HG03460 (cell line): ENCODE results near the gene TMEM11.

Experiments
- ATAC-seq: cut with Tn5 transposase; IDR thresholded peaks from one replicate; pipeline ENCODE4 v1.9.1; 2021; ENCODE audit not compliant: unreplicated experiment

The TMEM11 gene, protein sequence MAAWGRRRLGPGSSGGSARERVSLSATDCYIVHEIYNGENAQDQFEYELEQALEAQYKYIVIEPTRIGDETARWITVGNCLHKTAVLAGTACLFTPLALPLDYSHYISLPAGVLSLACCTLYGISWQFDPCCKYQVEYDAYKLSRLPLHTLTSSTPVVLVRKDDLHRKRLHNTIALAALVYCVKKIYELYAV

DNA sequence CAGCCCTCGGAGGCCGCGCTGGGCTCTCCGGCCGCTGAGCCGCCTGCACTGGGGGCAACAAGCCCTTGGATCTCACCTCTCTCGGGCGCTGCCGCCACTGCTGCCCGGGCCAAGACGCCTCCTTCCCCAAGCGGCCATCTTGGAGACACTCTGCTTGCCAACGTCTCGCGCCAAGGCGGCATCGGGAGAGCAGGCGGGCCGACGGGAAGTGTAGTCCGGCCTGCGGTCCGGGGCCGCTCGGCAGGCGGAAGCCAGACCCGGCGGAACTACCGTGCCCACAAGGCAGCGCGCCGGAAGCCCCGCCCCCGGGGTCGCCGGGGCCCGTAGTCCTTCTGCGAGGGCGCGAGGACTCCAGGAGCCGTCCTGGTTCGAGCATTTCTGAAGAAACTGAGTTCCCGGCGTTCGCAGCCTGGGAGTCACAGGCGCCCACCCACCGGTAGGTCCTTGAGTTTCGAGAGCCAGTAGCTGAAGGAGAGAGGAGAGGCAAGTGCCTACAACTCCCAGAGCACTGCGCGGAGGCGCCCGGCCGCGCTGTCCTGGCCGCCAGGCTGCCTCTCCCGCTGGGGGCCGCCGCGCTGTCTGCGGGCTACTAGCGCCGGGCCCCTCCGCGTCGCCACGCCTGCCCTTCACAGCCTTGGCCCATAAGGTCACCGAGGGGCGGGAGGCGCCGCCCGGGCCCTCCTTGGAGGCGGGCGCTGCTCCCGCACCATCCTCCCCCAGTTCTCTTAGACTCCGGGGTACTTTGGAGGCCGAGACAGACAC is at the start of gene TMEM11:
Gene TMEM11 (minus strand): TSS at position 147 of the 762 bp plus-strand sequence. CDS start 9 bp downstream, at position 138.
- ATAC-seq = peak; percentile 83

DNA sequence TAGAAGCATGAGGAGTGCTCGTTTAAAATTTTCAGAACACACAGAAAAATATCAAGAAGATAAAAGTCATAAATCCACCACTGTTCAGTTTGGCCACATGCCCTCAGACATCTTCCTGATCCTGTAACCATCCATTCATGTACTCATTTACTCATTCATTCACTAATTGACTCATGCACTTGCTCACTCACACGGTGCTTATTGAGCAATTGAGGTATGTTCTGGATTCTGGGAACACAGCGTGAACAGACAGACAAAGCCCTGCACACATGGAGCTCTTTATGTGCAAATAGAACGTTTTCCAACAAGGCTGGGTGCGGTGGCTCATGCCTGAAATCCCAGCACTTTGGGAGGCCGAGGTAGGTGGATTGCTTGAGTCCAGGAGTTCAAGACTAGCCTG is 49.4 kb upstream of the TMEM11 start:
- no peak for ATAC-seq

DNA sequence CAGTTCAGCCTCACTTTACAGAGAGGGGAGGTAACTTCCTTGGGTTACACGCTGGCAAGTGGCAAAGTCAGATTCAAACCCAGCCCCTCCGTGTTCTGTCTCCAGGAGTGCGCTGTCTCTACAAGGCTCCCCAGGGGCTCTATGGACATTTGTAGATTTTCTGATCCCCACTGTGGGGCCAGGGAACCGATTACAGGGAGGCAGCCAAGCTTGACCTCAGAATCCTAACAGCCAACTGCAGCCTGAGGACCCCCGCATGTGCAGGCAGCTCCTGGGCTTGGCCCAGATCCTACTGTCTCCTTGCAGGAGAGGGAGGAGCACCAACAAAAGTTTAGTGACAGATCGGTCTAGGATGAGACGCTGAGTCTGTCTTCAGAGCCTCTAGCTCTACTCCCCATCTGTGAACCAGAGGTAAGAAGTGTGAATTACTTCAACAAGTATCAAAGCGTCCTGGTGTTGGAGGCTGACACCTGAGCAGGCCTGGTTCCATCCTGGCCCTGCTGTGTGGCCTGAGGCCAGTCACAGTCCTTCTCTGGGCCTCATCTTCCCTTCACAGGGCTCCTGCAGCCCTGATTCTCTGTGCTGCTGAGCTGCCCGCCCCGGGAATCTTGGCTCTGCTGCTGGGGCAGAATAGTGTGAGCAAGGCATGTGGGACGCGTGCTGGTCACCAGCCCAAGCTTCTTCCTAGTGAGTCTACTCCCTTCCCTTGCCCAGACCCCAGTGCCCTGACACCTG is 48.5 kb upstream of the TMEM11 start:
- no peak for ATAC-seq

DNA sequence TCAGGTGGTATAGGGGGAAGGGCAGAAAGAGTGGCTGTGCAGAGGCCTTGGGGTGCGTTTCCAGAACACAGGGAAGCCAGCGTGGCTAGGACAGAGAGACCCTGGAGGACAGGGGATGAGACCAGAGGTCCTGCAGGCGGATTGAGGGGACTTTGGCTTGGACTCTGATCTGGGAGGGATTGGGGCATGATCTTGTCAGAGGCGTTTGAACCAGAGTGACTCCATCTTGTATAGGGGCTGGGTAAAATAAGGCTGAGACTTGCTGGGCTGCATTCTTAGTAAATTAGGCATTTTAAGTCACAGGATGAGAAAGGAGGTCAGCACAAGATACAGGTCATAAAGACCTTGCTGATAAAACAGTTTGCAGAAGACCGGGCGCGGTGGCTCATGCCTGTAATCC is 44.6 kb upstream of the TMEM11 start:
- ATAC-seq = no peak

DNA sequence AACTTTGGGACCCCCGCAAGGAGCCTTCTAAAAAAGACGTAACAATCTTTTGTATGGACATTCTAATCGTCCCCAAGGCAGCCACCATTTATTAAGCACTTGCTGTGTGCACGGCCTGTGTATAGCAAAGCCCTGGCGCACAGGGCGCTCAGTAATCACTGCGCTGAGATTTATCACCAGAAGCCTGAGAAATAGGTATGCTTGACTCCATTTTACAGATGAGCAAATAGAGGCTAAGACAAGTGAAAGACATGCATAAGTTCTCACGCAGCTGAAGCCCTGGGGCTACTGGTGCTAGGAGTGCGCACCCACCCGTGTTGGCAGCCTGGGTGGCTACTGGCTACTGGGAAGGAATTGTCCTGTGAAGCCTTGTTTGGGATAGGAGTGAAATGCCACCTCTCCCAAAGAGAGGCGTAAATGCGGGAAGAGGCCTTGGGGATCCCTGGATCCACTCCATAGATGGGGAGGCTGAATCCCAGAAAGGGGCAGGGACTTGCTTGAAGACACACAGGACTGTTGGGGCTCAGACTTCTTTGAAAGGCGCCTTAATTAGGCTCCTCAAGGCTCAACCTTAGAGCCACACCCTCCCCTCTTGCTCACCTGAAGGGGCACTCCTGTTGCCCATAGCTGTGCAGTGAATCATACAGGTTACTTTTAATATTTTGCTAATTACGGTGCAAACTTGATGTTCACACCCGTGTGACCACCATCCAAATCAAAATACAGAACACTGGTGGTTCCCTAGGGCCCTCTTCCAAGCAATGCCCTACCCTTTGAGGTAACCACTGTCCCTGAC is 39.9 kb upstream of the TMEM11 start:
- no peak for ATAC-seq

DNA sequence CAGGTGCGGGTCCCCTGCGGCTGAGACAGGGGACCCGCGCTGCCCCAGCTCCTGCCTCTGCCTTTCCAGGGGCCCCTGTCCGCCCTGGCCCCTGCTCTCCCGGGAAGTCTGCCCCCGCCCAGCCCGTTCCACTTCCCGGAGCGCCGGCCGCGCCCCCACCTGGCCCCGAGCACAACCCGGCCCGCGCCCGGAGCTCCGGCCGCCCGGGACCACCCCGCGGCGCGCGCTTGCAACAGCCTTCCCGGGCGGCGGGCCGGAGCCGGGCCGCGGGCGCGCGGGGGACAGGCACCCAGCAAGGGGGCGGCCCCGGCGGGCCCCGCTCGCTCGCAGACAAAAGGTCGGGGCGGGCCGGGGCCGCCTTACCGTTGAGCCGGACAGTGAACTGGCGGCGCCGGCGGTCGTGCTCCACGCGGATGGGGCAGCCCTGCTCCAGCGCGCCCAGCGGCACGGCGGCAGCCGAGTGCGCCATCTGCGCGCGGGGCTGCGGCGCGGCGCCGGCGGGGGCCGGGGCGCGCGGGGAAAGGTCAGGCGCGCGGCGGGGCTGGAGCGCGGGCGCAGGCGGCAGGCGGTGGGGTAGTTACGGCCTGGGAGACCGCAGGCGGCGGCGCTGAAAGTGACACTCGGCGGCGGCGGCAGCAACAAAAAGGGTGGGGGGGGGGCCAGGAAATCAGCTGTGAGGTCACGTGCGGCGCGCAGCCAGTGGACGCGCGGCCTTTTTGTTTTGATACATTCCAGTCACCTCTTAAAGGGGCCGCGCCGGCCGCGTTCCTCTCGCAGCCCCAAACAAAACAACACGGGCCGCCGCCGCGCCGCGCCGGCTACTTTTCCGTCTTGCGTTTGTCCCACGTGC is 39.1 kb upstream of the TMEM11 start, which contains the start of gene NATD1:
Gene NATD1 (minus strand): TSS at position 615 of the 850 bp plus-strand sequence. CDS start 146 bp downstream, at position 469.
- ATAC-seq = peak; percentile 82

DNA sequence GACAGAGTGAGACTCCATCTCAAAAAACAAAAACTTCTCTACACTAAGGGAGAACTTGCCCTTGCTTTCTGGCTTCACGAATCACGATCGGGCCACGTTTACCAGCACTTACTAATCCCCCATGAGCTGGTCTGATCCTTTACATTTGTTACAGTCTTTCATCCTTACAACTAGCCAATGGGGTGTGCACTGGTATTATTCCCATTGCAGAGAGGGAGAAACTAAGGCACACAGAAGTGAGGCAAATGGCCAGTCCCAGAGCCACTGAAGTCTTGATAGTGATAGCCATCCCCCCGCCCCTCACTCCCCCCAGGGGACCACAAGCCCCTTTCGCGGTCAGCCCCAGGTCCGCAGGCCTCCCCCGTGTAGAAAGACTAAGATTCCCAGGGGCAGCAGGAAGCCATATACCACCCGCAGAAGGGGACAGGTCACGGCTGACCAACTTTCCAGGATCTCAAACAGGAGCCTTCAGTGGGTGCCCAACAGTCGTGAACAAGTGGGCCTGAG is 38.4 kb upstream of the TMEM11 start:
- no peak for ATAC-seq

DNA sequence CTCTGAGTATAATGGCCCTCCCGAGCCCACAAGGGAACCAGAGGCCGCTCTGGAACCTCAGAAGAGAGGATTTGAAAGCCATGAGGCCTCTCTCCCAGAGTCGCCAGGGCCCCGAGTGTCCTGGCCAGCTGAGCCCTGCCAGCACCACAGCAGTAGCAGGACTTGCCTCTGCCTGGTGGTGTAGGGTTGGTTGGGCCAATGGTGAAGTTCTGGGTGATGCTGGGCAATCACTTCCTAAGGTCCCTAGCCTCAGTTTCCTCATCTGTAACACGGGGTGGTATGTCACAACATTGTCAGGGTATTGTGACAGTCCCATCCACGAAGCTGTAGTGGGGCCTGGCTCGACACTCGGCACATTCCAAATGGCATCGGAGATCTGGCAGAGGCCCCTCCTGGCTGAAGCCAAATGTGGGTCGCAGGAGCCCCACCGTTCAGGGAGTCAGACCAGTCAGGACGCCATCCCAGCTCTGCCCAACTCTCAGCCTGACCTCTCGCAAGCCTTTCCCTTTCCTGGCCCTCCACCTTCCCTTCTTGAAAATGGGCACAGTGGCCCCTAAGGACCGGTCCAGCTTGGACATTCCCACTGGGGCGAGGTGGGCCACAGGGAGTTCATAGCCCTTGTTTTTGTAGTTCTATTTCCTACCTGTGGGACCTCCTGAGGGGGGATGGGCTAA is 37.5 kb upstream of the TMEM11 start:
- no peak for ATAC-seq

DNA sequence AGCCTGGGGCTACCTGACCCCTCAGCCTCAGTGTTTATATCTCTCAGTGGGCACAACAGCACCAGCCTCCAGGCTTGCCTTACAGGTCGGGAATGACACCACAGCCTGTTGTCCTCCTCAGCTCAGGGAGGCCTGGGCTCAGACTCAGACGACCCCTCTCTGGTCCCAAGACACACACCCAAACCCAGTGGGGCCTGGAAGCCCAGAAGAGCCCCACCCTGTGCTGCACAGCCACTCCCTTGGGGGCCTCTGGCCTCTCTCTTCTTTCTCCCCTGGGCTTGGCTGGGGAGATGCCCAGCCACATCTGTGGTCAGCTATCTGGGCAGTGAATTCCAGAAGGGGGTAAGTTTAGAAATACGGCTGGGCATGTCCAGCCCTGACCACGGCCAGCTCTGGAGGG is 36.9 kb upstream of the TMEM11 start:
- no peak for ATAC-seq

DNA sequence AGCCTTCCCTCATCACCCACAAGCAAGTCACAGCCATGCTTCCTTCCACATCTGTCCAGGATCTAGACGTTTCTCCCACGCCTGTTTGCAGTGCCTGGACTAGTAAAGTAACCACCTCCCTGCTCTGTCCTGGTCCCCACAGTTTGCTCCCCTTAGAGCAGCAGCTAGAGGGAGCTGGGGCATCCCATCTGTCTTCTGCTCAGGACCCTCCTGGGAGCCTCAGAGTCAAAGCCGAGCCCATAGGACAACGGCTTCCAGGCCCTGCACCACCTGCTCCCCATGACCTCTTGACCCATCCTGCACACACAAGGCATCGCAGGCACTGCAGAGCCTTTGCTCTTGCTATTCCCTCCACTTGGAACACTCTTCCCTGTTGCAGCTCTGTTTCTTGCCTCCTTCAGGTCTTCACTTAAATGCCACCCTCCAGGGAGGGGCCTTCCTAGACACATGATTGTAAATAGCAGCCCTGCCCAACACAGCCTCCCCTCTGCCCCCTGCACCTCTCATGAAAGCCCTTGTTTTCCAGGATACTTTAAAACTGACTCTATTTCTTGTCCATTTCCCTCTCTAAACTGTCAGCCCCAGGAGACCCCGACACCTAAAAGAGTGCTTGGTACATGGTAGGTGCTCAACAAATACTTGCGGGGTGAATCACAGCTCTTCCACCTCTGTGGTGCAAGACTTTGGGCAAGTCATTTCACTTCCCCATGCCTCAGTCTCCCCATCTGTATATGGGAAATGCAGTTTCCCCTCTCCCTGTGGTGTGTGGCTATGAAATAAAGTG is 36.2 kb upstream of the TMEM11 start:
- no peak for ATAC-seq

DNA sequence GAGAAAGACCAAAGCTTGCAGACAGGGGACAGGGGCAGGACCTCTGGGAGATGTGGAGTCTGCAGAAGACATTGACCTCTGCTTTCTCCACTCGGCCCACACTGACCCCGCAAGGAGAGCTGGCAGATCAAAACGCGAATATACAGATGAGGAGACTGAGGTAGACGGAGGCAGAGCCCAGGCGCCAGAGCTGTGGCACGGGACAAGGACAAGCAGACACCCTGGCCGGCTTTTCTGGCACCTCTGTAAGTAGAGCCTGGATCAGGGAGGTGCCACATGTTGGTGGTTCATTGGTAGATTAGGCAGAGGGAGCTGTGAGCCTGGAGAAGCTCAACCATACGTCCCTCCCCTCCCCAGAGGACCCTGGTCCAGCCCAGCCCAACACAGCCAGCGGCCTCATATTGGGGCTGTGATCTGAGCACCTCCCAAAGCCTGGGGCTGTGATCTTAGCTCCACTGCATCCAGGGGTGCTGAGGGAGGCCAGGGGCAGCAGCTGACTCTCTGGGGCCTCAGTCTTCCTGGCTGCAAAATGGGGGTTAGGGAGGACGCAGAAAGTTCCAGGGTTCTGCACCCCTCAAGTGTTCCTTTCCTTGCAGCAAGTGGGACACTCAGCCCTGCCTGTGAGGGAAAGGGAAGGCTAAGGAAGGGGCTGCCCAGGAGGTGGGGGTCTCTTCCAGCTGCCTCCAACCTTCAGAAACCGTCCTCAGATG is 35.3 kb upstream of the TMEM11 start:
- no peak for ATAC-seq

DNA sequence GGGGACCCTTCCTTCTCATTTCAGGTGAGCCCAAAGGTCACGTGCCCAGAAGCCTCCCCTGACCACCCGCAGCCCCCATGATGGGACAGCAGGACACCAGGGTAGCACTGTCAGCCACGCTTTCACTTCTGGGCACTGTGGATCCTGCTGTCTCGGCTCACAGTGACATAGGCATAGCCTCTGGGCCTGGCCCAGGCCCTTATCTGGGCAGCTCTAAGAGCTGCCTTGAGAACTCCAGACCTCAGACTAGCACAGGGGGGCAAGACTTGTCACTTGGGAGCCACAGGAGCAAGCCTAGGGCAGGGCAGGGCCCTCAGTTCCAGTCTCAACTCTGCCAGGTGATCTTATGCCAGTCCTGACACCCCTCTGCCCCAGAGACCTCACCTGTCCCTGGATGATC is 34.5 kb upstream of the TMEM11 start:
- ATAC-seq = no peak

DNA sequence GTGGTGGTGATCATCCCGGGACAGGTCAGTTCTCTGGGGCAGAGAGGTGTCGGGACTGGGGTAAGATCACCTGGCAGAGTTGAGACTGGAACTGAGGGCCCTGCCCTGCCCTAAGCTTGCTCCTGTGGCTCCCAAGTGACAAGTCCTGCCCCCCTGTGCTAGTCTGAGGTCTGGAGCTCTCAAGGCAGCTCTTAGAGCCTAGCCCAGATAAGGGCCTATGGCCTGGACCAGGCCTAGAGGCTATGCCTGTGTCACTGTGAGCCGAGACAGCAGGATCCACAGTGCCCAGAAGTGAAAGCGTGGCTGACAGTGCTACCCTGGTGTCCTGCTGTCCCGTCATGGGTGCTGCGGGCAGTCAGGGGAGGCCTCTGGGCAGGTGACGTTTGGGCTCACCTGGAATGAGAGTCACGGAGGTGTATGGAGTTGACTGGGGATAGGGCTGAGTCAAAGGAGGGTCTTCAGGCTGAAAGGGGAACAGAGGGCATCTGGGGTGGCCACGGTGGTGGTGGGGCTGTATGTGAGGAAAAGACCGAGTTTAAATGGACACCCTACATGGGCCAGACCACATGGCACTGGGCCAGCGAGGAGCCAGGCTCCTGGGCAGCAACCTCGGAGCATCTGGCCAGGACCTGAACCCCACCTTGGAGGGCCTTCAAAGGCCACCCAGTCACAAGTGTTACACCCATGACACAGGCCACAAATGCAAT is 33.7 kb upstream of the TMEM11 start:
- no peak for ATAC-seq

DNA sequence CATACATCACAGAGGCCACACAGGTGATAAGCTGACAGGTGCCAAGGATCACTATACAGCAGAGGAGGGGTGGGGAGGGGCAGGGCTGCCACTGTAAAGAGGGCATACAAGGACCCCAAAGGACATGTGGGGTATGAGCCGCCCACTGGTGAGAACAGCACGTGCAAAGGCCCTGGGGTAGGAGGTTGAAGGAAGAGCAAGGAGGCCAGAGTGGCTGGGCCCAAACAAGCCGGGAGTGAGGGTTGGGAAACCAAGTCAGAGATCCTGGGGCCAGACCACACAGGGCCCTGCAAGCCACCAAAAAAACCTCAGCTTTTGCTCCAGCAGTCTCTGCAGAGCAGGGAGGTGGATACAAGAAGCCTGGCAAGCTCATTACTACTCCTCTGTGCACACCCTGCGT is 32.7 kb upstream of the TMEM11 start:
- no peak for ATAC-seq

DNA sequence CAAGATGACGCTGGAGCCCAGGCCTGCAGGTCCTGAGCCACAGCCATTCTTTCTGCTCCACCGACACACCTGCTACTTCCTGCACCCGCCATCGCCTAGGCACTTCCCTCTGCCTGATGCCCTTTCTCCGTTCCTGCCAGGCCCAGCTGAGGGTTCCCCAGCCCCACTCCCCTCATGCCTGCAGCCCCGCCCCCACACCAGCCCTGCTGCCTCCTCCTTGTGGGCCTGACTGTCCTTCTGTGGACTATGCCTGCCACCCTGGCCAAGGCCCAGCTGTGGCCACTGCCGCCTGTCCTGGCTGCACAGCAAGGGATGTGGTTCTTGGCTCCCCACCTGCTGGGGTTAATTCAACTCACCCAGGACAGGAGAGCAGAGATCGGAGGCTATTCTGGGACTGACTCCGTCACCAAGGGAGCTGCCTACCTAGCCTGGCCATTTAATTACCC is 31.7 kb upstream of the TMEM11 start:
- no peak for ATAC-seq

DNA sequence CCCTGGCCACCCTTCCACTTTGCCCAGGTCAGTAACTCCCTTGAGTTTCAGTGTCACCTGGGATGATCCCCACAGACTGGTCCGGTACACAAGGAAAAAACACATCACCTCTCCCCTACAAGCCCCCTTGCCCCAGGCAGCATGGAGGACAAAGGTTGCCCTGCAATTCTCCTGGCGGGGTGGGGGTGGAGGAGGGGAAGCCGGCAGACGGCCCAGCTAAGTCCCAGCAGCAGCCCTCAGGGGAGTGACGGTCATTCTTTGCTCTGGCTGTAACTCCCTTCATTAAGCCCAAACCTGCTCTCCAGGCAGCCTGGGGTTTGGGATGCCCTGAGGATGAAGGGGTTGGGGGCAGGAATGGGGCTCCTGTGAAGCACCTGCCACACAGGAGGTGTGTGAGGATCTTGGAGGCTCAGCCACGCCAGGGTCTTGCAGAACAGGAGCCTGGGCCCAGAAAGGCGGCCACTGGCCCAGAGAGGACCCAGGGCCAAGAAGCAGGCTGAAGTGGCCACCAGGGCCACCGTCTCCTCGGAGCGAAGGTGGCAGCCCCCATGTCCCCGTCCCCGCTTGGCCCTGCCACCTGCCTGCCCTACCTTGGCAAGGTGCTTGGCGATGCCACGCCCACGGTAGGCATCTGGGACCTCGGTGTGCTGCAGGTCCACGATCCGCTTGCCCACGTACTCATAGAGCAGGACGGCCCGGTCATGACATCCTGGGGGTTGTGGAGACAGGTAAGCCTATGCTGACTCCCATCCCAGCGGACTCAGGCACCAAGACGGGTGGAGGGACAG is 29.7 kb upstream of the TMEM11 start:
- ATAC-seq = no peak
